ENCODE results near the gene POLN.
"Not testable (repeated sequence)": the region's sequence is repeated elsewhere in the genome, so short reads cannot be mapped to it uniquely, and the experiment has no call there.

POLN gene

DNA sequence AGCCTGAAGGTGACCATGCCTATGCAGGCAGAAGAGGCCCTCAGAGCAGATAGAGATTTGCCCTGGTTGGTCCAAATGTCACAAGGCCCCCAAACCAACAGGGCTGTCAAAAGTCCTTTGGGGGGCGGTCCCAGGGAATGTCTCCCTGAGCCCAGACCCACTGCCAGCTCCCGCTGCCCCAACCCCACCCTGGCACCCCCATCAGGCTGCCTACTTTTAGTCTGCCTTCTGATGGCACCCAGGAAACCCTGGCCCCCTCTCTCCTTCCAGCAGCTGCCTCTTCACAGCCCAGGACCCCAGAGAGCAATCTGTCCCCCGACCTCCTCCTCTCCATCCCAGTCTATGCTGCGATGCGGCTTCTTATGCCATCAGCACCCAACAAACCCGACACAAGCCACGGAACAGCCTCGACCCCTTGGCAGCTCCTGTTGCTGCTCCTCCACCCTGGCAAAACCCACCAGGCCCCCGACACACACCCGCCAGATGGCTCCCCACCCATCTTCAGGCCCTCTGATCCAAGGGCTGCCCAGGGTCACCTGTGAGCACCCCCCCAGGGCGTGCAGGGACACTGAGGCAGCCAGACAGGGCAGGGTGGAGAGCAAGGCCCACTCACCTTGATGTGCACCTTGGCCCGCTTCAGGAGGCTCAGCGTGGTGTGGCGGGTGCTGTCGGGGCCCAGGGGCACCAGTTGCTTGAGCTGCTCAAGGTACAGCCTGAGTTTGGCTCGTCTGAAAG lies 10.0 kb upstream of the POLN start:
- DNase-seq (ENCODE audit: low read depth in 2 of 2): no peak

DNA sequence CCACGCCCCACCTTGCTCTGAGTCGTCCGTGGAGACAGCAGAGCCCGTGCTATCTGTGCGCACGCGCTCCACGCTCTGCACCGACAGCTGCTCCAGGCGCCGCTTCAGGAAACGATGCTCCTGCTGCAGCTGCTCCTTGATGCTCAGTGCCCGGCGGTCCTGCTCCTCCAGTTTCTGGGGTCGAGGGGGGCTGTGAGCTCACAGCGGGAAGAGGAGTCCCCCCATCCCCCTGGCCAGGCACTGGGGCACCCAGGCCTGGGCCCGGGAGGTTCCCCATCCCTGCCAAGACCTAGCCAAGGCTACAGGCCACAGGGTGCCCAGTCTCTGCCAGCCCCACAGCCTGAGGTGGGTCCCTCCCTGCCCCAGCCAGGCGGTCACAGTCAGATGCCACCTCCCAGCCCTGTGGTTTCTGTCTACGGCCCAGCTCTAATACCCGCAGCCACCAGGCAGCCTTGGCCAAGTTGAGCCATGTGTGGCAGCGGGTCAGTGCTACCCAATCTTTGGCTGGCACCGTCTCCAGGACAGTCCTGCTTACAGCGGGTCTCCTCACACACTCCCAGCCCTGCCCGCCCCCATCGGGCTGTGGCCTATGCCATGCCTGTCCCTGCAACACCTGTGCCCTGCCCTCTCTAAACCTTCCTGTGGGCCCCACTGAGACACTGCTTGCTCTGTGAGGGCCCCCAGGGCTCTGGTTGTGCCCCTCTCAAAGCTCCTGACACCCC lies 9.3 kb upstream of the POLN start:
- no peak for DNase-seq (ENCODE audit: low read depth in 2 of 2)

DNA sequence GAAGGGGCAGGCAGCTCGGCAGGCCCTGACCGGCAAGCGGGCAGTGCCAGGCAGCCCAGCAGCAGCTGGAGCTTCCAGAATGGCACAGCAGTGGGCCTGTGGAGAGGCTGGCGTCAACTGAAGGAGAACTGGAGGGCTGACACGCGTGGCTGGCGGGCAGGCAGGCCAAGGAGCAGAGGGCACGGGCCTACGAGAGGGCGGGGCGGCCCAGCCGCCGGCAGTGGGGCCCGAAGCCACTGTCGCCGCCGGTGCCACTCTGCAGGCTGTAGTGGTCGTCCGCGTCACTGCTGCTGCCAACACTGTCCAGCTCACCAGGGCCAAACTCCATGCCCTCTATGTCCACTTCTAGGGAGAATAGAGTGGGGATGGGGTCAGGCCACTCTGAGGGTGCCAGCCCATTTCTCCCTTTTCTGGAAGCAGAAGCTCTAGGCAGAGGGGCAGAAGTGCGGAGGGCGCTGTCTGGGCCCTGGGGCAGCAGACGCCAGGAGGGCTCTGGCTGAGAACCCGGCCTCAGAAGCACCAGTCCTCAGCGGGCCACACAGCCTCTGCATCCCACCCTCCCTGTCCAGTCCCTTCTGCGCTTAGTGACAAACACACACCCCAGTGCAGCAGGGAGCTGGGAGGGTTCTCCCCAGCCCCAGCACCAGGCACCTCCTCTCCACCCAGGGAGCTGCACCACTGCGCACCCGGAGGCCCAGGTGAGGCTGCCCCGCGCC lies 8.6 kb upstream of the POLN start:
- DNase-seq (ENCODE audit: low read depth in 2 of 2): no peak

DNA sequence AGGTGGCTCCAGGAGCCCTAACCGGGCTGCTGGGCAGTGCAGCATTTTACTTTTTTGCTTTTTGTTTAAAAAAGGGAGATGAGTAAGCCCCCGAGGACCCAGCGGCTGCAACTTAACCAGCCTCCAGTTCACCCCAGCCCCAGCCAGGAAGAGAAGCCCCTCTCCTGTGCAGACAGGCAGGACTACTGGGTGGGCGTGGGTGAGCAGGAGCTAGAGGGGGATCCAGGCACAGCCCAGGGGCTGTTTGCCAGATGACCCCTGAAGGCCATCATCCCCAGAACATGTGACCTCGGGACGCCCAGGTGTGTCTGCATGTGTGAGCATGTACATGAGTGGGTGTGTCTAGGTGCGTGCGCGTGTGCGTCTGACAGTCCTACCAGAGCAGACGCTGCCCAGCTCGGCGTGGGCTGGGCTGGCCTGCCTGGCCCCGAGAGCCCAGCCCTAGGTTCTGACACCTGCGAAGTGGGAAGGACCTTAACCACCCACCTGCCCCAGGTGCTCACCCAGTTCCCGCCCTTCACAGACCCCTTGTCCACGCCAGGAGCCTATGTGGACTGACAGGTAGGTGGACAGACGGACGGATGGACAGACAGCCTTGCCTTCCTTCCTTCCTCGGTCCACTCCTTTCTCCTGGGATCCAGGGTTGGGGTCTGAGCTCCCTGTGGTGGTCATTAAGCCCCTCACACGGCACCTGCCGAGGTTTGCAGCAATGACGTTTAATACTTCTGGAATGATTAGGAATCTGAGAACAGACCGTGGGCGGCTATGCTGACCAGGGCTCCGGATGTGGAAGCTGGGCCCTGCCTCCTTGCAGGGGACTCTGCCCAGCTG lies 7.8 kb upstream of the POLN start:
- DNase-seq (ENCODE audit: low read depth in 2 of 2): no peak

DNA sequence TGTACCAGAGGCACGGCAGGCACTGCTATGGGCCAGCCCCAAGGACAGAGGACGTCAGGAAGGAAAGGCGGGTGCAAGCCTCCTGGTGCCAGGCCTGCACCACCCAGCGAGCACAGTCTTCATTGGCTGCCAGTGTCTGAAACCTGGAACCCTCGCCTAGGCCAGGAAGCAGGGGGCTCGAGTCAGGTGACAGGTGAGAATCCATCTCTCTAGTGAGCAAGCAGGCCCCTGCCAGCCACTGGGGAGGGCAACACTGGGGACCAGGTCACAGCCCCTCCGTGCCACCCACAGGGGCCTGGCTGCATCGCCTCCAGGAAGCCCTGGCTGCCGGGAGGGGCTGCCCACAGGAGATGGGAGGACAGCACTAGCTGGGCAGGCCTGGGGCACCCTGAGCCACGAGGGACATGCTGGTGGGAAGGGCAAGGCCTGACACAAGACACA lies 6.9 kb upstream of the POLN start:
- DNase-seq (ENCODE audit: low read depth in 2 of 2): no peak

DNA sequence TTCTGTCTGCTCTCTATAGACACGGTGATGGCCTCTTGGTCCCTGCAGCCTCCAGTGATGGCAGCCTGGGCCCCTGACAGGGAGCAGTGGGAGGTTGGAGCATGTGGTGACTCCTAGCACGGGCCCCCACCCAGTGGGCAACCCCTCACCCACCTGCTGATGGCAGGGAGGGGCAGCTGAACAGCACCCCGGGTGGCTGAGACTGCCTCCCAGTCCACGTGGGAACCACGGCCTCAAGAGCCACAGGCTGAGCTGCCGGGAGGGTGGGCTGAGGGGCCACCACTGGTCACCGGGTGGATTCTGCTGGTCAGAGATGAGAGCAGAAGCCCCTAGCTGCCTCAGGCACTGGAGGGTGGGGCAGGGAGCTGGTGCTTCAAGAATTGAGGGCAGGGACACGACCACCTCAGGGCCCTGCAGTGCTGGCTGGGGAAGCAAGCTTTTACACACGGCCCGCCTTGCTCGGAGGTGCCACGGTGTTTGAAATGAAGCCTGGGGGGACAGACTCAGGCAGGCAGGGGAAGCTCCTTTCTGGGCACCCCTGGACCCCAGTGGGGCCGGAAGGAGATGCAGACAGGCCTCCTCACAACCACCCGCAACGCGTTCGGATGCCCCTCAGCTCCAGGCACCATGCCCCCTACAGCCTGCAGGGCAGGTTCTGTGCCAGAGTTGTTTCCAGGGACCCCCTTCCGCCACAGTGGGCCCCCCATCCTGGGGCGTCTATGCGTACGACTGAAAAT lies 6.3 kb upstream of the POLN start:
- DNase-seq (ENCODE audit: low read depth in 2 of 2): no peak

DNA sequence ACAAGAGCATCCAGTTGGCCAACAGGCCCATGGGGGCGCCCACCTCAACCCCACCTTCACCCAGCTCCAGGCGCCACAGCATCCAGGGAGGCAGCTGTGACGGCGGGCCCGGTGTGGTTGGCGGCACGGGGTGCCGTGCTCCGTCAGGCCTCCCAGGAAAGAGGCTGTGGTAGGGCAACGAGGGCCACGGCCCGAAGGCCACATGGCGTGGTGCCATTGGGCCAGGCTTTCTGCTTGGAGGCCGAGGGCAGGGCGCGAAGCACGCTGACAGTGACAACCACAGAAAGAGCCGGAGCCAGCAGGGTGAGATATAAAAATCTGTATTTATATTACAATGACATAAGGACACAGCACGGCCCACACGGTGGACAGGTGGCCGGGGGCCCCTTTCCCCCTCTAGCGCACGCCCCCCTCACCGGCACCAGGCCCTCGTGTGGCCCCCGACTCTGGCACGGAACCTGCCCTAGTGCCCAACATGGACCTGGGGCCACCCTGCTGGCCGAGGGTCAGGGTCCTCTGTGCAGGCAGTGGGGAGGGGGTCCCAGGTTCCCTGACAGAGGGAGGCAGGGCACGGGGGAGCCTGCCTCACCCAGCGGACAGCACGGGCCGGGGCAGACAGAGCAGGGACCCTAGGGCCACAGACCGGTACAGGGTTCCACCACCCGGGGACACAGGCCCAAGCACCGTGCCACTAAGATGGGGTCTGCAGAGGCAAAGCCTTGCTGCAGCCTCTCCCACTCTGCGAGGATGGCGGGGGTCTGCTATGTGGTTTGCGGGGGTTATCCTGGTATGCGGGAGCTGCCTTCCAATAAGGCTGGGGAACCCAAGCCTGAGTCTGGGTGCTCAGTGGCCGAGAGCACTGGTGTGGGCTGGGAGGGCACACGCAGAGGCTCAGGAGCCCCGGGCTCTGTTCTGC lies 5.5 kb upstream of the POLN start:
- DNase-seq (ENCODE audit: low read depth in 2 of 2): no peak

DNA sequence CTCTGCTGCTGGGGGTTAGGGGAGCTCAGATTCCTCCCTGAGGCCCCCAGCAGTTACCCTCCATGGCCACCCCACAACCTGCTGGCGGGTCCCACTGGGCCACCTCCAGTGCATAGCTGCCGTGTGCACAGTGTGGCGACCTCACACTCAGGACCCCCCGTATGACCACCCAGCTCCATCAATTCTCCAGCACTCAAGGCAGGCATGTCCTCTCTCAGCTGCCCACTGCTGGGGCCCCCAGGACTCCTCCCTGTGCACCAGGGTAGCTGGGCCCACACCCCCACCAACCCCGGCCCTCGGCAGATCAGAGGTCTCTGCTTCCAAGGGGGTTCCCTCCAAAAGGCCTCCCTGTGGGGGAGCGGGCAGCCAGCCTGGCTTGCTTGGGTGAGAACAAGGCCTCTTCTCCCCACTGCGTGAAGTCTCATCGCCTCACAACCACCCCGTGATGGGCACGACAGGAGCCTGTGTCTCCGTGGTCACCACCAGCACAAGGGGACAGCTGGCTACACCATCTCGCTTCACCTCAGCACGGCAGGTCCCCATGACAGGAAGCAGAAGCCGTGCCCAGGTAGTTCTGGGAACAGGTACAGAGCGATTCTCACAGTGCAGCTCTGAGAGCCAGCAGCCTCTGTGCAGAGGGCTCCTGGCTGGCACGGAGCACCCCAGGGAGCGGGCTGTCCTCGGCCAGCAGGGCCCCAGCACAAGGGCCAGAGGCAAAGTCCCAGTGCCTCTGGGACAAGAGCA lies 4.6 kb upstream of the POLN start:
- DNase-seq (ENCODE audit: low read depth in 2 of 2): no peak

DNA sequence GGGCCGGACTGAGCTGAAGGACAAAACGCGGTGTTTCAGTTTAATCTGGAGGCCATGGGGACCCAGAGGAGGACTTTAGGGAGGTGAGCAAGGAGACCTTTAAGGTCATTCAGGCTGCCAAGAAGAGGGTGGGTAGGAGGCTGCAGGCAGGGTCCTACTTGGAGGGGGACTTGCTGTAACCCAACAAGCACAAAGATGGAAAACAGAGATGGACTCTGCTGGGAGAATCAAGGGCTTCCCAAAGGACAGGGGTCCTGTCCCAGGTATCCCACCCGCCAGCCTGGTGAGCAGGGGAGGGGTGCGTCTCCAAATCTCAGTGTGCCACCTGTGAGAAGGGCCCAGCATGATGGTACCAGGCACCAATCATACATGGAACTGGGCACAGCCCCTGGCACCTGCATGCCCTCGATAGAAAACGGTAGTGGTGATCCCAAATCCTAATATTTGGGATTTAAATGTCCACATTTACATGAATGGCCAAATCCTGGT lies 3.9 kb upstream of the POLN start:
- DNase-seq (ENCODE audit: low read depth in 2 of 2): no peak

DNA sequence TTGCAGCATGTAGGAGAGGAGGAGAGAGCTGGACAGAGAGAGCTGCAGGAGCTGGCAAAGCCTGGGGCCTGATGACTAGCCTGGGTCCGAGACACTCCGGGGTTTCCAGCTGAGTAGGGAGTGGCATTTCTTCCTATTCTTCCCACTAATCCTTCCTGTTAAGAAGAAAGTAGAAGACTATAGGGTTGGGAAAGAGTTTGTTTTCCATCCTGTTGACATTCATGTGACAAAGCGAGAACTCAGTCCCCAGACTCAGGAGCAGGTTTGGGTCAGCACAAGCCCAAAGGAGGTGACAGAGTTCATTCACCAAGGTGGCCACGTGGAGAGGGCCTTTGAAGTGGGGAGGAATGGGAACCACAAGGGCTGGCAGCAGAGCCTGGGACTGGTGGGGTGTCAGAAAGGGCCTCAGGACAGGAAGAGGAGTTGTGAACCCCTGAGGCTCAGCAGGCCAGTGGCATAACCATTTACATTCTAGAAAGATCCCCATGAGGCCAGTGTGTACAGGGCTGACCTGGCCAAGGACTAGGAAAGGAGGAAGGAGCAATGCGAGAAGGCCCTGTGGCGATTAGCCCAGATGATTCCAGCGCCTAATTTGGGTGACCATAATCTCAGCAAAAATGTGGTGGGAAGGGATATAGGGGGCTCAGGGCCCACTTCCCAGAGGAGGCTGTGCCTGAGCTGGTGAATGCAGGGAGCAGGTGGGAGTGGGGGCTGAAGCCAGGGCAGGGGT lies 3.3 kb upstream of the POLN start:
- DNase-seq (ENCODE audit: low read depth in 2 of 2): no peak

DNA sequence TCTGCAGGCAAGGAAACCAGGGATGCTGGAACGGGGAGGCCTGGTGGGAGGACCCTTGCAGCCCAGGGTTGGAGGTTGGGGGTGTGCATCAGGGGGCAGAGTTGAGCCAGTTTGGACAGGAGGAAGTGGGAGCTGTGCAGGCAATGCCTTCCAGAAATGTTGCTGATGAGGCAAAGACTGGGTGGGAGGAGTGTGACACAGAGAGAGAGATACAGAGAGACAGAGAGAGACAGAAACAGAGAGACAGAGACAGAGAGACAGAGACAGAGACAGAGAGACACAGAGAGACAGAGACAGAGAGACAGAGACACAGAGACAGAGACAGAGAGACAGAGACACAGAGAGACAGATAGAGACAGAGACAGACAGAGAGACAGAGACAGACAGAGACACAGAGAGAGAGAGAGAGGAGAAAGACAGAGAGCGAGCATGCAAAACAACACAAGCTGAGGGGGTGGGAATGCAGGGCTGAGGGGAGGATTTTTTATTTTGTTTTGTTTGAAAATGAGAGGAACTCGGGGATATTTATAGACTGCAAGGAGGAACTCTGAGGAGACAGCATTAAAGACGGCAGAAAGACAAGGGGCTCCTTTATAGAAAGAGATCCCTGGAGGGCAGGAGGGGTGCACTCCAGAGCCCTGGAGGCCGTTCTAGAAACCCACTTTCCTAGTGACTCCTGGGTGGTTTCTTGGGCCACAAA lies 1.9 kb upstream of the POLN start:
- no peak for DNase-seq (ENCODE audit: low read depth in 2 of 2)

DNA sequence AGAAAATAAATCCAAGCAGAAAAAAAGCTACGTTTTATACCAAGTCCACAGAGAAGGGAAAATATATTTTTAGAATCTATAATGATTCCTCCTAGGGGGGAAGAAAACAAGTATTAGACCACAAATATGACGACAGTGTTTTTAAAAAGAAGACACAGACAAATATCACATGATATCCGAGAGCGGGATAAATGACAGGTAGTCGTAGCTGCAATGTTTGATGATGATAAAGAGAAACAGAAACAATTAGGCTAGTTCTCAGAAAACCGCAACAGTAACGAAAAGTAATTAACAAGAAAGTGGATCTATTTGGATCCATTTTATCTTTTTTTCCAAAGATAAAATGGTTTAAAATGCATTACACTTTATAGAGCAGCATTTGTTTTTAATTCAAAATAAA lies 918 bp downstream of the POLN start:
- DNase-seq (ENCODE audit: low read depth in 2 of 2): no peak

DNA sequence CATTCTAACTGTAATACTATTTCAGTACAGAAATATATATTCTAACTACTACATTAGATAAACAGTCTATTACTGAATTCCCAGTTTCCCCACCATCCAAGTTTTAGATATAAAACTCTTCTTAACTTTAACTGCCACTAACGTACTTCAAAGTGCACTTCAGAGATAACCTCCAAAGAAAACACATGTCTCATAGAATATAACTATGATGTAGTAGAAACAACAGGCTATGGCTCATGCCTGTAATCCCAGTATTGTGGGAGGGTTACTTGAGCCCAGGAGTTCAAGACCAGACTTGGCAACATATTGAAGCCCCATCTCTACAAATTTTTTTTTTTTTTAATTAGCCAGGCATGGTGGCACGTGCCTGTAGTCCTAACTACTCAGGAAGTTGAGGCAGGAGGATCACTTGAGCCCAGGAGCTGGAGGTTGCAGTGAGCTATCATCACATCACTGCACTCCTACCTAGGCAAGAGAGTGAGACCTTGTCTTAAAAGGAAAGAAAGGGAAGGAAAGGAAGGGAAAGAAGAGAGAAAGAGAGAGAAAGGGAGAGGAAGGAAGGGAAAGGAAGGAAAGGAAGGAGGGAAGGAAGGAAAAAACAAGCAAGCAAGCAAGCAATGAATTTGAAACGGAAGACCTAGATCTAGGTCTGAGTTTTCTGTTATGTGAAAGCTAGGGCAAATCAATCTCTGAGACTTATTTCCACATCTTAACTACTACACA lies 4.8 kb downstream of the POLN start:
- no peak for DNase-seq (ENCODE audit: low read depth in 2 of 2)

DNA sequence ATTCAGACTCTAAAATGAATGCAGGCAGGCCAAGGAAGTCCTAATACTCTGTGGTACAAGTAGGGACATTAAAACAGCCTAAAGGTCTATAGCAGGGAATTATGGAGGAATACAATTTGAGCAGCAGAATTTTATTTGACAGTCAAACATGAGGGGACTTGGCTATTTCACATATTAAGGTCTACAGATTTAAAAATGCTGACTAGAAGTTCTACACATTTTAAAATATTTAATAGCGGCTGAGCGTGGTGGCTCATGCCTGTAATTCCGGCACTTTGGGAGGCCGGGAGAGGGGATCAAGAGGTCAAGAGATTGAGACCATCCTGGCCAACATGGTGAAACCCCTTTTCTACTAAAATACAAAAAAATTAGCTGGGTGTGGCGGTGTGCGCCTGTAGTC lies 10.8 kb downstream of the POLN start:
- DNase-seq (ENCODE audit: low read depth in 2 of 2): no peak

DNA sequence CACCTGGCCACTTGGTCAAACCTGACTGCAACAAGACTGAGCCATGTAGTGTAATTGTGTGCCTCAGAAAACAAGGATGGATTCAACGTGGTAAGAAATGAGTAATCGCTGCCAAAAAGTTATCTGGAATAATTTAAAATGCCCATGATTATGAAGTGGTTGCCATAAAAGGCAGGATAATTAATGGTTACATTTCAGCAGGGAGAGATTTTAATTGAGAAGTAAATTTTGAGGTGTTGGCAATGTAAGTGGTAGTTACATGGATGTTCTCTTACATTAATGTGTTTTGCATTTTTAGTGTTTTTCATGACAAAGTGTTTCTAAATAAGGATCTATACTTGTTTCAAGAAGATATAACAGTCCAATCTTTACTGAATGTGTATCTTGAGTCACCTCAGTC lies 15.7 kb downstream of the POLN start:
- no peak for DNase-seq (ENCODE audit: low read depth in 2 of 2)

DNA sequence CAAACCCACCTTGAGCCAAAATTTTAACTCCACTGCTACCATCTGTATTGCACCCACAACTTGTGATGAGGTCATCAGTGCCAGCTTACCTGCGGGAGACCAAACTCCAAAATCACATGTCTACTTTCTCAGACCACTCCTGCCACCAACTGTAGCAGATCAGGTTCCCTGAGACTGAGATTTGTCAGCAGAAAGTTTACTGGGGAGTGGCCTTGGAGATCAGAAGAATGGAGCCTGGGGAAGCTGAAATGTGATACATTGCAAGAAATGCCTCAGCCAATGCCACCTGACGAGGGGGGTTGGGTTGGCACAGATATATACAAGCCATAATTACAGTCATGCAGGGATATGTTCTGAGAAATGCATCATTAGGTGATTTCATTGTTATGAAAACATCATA lies 19.1 kb downstream of the POLN start:
- no peak for DNase-seq (ENCODE audit: low read depth in 2 of 2)

DNA sequence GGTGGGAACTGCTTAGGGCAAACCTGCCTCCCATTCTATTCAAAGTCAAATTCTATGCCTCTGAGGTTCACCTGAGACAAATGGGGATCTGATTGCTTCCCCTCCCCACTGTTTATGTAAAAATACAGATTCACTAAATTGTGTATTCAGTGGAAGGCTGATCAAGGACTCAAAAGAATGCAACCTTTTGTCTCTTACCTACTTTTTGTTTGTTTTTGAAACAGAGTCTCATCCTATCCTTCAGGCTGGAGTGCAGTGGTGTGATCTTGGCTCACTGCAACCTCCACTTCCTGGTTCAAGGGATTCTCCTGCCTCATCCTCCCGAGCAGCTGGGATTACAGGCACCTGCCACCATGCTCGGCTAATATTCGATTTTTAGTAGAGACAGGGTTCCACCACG lies 20.5 kb downstream of the POLN start:
- not testable (repeated sequence) for DNase-seq (ENCODE audit: low read depth in 2 of 2)
